GM12875 (cell line): ENCODE data around the gene WDR35.

Source experiments
- H3K4me3 ChIP-seq: one replicate; pipeline ENCODE4 v1.5.1; 2011; ENCODE audit warnings: low read depth, low read length, control low read depth
- TF ChIP-seq, protein P1 (sequence below): IDR thresholded peaks from 2 replicates; pipeline ENCODE4 v1.5.1; 2011; ENCODE audit warnings: low read depth, mild to moderate bottlenecking, control low read depth, inconsistent platforms, low read length, moderate library complexity, borderline replicate concordance; ENCODE audit not compliant: insufficient read depth

WDR35 gene

DNA sequence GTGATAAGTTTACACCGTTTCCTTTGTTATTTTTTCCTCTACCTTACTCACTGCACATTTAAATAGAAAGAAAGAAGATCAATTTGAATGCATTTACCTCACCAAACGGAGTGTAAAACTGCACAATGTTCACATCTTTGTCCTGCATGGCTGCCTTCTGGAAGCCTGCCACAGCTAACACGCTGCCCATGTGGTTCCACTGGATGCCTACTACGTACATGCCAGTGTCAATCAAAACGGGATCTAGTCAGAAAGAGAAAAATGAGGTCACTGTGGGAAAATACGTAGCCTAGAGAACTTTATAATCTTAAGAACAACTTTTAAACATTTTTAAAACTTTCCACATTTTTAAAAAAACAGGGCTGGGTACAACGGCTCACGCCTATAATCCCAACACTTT, 16.4 kb downstream of the WDR35 start:
- no peak overlapping the region for H3K4me3 ChIP-seq
- TF ChIP-seq, protein P1, sequence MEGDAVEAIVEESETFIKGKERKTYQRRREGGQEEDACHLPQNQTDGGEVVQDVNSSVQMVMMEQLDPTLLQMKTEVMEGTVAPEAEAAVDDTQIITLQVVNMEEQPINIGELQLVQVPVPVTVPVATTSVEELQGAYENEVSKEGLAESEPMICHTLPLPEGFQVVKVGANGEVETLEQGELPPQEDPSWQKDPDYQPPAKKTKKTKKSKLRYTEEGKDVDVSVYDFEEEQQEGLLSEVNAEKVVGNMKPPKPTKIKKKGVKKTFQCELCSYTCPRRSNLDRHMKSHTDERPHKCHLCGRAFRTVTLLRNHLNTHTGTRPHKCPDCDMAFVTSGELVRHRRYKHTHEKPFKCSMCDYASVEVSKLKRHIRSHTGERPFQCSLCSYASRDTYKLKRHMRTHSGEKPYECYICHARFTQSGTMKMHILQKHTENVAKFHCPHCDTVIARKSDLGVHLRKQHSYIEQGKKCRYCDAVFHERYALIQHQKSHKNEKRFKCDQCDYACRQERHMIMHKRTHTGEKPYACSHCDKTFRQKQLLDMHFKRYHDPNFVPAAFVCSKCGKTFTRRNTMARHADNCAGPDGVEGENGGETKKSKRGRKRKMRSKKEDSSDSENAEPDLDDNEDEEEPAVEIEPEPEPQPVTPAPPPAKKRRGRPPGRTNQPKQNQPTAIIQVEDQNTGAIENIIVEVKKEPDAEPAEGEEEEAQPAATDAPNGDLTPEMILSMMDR, result no peak

DNA sequence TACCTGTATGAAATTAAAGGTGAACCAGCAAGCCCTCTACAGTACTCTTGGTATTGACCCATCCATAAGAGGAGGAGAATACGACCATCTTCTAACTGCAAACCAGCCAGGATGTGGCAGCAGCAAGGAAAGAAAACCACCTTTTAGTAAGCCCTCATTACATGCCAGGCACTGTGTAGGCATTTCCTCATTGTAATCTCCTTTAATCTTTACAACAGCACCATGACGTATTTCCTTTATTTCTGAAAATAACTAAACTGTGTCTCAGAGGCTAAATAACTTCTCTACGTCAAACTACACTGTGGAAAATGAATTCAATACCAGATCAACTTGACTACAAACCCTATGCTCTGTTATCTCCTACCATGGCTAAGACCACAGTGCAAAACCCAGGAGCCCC, 18.2 kb downstream of the WDR35 start:
- no peak overlapping the region for H3K4me3 ChIP-seq
- TF ChIP-seq, protein P1, result no peak

GRCh38 chr2:19963386-19963785, 26.5 kb downstream of the WDR35 start:
- H3K4me3 ChIP-seq, result no peak overlapping the region
- TF ChIP-seq, protein P1, result no peak

DNA sequence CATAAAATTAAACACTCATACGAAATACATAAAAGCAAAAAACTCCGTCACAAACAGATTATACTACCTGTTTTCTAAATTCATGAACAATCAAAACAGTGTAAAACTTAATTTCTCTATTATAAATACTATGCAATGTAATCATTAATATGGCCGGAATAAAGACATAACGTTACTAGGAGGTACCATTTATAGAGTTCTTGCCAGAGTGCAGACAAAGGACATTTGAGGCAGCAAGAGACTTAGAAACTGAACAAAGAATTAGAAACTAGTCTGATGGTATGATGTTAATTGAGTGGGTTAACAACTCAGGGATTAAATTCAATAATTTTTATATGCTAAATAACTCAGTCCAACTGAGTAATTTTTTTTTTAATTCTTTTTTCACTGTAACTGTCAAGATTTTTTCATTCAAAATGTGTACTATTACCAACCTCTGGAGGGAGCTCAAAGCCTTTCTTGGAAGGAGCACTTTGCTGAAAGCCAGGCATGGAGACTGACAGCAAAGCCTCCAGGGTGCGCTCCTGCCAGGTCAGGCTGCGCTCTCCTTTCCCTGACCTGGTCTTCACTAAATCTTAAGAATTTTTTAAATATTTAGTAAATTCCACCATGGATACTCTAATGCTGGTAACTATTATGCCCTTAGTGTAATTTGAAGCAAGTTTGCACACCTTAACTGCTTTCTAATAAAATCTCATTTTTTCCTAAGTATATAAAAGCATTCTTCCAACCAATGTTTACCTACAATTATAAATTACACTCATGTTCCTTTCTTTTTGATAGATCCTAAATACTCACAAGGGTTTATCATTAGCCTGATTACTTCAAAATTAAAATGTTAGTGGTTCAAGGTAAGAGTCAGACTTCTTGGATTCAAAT, 34.1 kb downstream of the WDR35 start:
- TF ChIP-seq, protein P1, result peak; percentile 72

DNA sequence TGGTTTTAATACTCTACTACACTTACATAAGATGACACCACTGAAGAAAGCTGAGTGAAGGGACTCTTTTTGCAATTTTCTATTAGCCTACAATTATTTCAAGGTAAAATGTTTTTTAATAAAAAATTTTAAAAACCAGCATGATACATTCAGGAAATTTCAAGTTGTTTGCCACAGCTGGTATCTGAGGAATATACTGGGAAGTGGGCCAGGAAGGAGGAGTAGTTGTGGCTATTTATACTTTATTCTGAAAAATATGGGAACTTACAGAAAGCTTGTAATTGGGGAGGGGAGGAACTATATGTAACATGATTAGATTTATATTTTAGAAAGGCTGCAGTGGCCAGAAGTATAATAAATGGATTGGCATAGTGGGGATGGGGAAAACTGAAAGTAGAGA, 40.8 kb downstream of the WDR35 start:
- H3K4me3 ChIP-seq, result no peak overlapping the region
- TF ChIP-seq, protein P1, result no peak

More for the DNA sequence above, 34.1 kb downstream of the WDR35 start:
- H3K4me3 ChIP-seq, result no peak overlapping the region

GRCh38 chr2:19947184-19947940, 42.5 kb downstream of the WDR35 start:
- no peak overlapping the region for H3K4me3 ChIP-seq
- TF ChIP-seq, protein P1, result no peak

DNA sequence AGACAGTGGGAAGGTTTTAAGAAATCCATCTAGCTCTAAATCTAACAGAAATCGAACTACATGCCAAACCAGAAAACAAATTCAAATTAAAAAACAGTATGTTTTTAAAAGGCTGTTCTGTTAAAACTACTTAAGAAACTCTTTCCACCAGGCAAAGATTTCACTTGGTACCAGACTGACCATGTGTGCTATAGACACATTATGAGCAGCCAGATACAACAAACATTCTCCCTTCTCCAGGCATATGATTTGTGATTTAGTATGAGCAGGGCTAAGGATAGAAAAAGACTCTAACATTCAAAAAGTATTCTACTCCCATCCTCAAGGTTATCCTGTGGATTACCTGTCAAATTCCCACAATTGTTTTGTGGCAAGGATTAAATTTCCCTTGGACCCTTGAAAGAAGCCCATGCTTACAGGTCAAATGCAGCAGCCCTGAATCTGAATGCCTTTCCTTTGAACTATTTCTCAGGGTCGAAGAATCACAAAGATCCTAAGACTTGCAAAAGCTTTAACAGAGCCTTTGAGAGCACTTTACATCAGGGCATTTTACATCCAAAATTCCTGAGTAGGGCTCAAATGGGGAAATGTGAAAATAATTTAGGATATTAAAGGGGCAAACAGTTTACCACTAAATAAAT, 45.6 kb downstream of the WDR35 start:
- TF ChIP-seq, protein P1, result no peak
- no peak overlapping the region for H3K4me3 ChIP-seq
